Parathyroid adenoma (tissue), 2 donors: Measurements from ENCODE around the gene MAJIN.

Experiments used
- H2AFZ ChIP-seq: fragments of 300-600 bp; sonication (generic); one replicate; pipeline ENCODE4 v1.7.0; 2017; ENCODE audit warnings: antibody characterized with exemption, mild to moderate bottlenecking
- H3K27ac ChIP-seq: fragments of 300-600 bp; sonication (generic); one replicate; pipeline ENCODE4 v1.7.0; 2017
- H3K27me3 ChIP-seq: fragments of 300-600 bp; sonication (generic); one replicate; pipeline ENCODE4 v1.7.0; 2017; ENCODE audit warnings: low read length; ENCODE audit not compliant: control insufficient read depth, insufficient read depth
- H3K36me3 ChIP-seq: fragments of 300-600 bp; sonication (generic); one replicate; pipeline ENCODE4 v1.7.0; 2017; ENCODE audit warnings: low read length; ENCODE audit not compliant: control insufficient read depth, insufficient read depth
- H3K4me1 ChIP-seq: fragments of 300-600 bp; sonication (generic); one replicate; pipeline ENCODE4 v1.7.0; 2017; ENCODE audit warnings: control low read depth
- H3K4me2 ChIP-seq: fragments of 300-600 bp; sonication (generic); one replicate; pipeline ENCODE4 v1.7.0; 2017; ENCODE audit warnings: low read length
- H3K4me3 ChIP-seq: fragments of 300-600 bp; sonication (generic); one replicate; pipeline ENCODE4 v1.7.0; 2017; ENCODE audit warnings: low read depth, low read length
- H3K79me2 ChIP-seq: fragments of 300-600 bp; sonication (generic); one replicate; pipeline ENCODE4 v1.7.0; 2017; ENCODE audit warnings: control low read depth
- H3K9ac ChIP-seq: fragments of 300-600 bp; sonication (generic); one replicate; pipeline ENCODE4 v1.7.0; 2017; ENCODE audit warnings: mild to moderate bottlenecking
- H3K9me3 ChIP-seq: fragments of 300-600 bp; sonication (generic); one replicate; pipeline ENCODE4 v1.7.0; 2017; ENCODE audit warnings: low read length; ENCODE audit not compliant: control insufficient read depth
- TF ChIP-seq, protein P1 (sequence below): fragments of 300-600 bp; sonication (generic); IDR thresholded peaks from one replicate; pipeline ENCODE4 v1.7.0; 2017; ENCODE audit warnings: antibody characterized with exemption, mild to moderate bottlenecking
- donor health status: primary hyperparathyroidism.

MAJIN gene

DNA sequence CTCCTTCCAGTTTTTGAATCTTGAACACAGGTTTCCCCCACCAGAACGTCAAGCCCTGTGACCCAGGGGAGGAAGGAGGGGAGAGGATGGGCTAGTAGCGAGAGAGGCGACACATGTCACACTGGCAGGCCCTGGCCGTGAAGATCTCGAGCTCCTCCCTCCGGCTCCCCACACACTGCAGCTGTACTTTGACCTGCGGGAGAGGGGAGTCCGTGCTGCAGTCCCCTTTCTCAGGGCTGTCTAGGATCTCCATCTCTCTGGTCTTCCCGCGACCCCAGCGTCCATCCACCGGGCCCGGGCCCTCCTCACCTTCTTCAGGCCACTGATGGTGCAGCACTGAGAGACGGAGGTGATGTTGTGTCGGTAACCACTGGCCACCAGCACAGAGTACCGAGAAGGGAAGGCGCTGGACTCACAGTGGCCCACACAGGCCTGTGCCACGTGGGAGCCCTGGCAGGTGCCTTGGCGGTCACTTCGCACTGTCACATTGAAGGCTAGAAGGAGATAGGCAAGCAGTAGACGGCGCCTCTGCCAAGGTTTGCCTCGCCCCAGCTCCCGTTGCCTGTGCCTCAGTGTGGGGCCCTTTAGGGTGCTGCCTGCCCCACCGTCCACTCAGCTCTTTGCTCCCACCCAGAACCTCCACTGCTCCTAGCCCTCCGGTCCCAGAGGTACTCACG is 37.1 kb downstream of the MAJIN start:
- H3K79me2 ChIP-seq = no peaks in the 10 kb centered on the region
- H3K4me2 ChIP-seq = no peak overlapping the region
- no peaks in the 10 kb centered on the region for H3K27me3 ChIP-seq
- no peak overlapping the region for H3K4me3 ChIP-seq
- no peak overlapping the region for H2AFZ ChIP-seq
- H3K9me3 ChIP-seq = no peaks in the 10 kb centered on the region
- H3K36me3 ChIP-seq = no peaks in the 10 kb centered on the region
- H3K27ac ChIP-seq = no peak overlapping the region
- H3K9ac ChIP-seq = no peak overlapping the region
- TF ChIP-seq, protein P1, sequence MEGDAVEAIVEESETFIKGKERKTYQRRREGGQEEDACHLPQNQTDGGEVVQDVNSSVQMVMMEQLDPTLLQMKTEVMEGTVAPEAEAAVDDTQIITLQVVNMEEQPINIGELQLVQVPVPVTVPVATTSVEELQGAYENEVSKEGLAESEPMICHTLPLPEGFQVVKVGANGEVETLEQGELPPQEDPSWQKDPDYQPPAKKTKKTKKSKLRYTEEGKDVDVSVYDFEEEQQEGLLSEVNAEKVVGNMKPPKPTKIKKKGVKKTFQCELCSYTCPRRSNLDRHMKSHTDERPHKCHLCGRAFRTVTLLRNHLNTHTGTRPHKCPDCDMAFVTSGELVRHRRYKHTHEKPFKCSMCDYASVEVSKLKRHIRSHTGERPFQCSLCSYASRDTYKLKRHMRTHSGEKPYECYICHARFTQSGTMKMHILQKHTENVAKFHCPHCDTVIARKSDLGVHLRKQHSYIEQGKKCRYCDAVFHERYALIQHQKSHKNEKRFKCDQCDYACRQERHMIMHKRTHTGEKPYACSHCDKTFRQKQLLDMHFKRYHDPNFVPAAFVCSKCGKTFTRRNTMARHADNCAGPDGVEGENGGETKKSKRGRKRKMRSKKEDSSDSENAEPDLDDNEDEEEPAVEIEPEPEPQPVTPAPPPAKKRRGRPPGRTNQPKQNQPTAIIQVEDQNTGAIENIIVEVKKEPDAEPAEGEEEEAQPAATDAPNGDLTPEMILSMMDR = no peak
- H3K4me1 ChIP-seq = no peaks in the 10 kb centered on the region

DNA sequence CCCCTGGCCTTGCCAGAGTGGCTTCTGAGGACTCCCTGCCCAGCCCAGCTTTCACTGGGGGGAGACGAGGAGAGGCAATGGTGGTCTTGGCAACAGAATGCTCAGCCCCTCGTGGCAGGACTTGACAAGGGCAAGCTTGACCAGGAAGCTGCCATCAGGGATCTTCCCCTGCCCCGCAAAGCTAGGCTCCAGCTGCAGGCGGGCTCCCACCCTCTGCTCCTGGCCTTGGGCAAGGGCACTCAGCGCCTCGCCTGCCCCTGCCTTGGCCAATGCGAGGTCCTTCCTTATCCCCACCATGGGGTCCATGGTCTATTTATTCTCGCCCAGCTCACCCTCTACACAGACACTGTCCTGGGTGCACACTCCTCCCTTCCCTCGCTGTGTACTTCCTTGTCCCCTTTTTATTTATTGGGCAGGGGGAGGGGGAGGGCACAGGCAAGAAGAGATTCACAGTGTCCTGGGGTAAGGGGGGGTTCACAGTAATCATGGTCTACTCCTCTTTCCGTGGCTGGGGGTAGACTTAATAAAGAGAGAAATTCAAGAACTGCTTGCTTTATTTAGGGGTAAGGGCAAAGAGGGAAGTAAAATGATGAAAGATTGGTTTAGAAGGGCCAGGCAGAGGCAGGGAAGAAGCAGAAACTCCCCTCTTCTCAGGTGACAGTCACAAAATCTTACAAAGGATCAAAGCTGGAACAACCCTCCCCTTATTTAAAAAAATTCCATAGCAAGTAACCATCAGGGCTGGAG is 37.8 kb downstream of the MAJIN start:
- TF ChIP-seq, protein P1 = no peak
- Histone ChIP-seq H3K9me3 (no peaks in the 10 kb centered on the region), H3K36me3 (no peaks in the 10 kb centered on the region), H3K9ac (no peak overlapping the region), H3K4me3 (no peak overlapping the region), H3K4me2 (no peak overlapping the region), H2AFZ (no peak overlapping the region), H3K79me2 (no peaks in the 10 kb centered on the region), H3K4me1 (no peaks in the 10 kb centered on the region), H3K27ac (no peak overlapping the region), H3K27me3 (no peaks in the 10 kb centered on the region)

DNA sequence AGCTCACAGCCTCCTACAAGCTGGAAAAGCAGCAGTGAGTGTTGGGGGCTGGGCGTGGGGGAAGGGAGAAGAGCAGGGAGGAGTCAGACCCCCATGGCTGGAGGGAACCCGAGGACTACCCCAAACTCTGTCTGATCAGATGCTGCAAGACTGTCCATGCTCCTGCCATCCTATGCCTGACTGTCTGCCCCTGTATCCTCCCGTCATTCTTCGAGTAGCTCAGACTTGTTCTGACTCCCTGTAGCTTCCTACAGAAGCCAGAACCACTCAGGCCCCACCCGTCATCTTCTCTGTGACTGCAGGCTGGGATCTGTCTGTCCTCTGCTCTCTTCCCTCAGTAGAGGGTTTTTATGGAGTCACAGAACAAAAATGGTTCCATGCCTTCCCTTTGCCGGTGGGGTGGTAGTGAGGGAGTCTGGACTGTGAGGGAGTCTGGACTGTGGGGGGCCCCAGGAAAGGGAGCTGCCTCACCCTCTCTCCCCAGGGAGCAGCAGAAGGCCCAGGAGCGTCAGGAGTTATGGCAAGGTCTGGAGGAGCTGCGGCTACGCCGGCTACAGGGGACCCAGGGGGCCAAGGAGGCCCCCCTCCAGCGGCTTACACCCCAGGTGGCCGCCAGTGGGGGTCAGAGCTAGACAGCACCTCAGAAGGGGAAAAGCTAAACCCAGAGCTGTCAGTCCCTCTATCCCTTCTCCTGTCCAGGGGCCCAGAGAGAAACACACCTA is 38.5 kb downstream of the MAJIN start:
- Histone ChIP-seq H3K9ac (no peak overlapping the region), H3K27me3 (no peaks in the 10 kb centered on the region), H3K9me3 (no peaks in the 10 kb centered on the region), H3K4me3 (no peak overlapping the region), H3K4me2 (no peak overlapping the region), H2AFZ (no peak overlapping the region), H3K27ac (no peak overlapping the region), H3K36me3 (no peaks in the 10 kb centered on the region), H3K4me1 (no peaks in the 10 kb centered on the region), H3K79me2 (no peaks in the 10 kb centered on the region)
- TF ChIP-seq, protein P1 = no peak

DNA sequence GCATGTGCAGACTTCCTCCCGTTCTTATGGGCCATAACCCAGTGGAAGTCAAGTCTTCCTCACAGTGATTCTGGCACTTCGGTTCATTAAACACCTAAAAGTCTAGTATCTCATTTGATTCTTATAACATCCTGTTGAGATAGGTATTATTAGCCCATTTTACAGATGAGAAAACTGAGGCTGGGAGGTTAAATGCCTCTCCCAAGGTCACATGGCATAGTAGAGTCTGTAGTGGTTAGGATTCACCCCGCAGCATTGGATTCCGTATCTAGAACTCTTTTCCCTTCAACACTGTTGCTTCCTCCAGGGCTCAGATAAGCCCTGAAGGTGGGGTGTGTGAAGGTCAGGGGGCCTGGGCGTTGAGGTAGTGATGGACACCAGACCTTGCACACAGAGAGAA is 39.6 kb downstream of the MAJIN start:
- H2AFZ ChIP-seq = no peak overlapping the region
- TF ChIP-seq, protein P1 = no peak
- H3K9ac ChIP-seq = no peak overlapping the region
- H3K79me2 ChIP-seq = no peaks in the 10 kb centered on the region
- no peaks in the 10 kb centered on the region for H3K4me1 ChIP-seq
- H3K27me3 ChIP-seq = no peaks in the 10 kb centered on the region
- no peak overlapping the region for H3K4me2 ChIP-seq
- no peaks in the 10 kb centered on the region for H3K36me3 ChIP-seq
- no peak overlapping the region for H3K27ac ChIP-seq
- no peak overlapping the region for H3K4me3 ChIP-seq
- no peaks in the 10 kb centered on the region for H3K9me3 ChIP-seq
